Ovary (tissue), 3 donors: ENCODE measurements around the gene PNRC1.

ENCODE experiments used
- EP300 ChIP-seq: sonication (generic); formaldehyde crosslinking; IDR thresholded peaks from one replicate; pipeline ENCODE4 v1.6.1; 2017; ENCODE audit warnings: antibody characterized with exemption
- TF ChIP-seq, protein P1 (sequence below), 3 donors: fragments of 450-650 bp in 2 of 3; fragments of 200-600 bp in 1 of 3; IDR thresholded peaks; one replicate each; pipeline versions ENCODE4 v1.5.1 to v1.8.0; 2016 to 2022; ENCODE audit warnings: antibody characterized with exemption in 3 of 3, mild to moderate bottlenecking in 1 of 3
- donor health status: DM: no; HTN: no; CAD: no.

DNA sequence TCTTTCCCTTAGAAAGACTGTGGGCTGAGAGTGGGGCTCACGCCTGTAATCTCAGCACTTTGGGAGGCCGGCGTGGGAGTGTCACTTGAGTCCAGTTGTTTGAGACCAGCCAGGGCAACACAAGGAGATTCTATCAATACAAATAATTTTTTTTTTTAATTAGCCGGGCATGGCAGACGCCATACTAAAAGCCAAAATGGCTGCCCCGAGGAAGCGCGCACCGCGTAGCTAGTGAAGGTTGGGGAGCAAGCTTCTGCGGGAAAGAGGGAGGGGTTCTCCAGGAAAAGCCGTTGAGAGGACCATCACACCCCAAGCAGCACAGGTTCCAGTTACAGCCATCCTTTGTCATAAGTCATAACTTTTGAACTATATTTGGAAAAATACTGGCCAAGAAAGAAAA, 21.3 kb upstream of the PNRC1 start:
- TF ChIP-seq, protein P1, sequence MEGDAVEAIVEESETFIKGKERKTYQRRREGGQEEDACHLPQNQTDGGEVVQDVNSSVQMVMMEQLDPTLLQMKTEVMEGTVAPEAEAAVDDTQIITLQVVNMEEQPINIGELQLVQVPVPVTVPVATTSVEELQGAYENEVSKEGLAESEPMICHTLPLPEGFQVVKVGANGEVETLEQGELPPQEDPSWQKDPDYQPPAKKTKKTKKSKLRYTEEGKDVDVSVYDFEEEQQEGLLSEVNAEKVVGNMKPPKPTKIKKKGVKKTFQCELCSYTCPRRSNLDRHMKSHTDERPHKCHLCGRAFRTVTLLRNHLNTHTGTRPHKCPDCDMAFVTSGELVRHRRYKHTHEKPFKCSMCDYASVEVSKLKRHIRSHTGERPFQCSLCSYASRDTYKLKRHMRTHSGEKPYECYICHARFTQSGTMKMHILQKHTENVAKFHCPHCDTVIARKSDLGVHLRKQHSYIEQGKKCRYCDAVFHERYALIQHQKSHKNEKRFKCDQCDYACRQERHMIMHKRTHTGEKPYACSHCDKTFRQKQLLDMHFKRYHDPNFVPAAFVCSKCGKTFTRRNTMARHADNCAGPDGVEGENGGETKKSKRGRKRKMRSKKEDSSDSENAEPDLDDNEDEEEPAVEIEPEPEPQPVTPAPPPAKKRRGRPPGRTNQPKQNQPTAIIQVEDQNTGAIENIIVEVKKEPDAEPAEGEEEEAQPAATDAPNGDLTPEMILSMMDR (IDR thresholded peaks at IDR 0.05): no peak
- no peak for TF ChIP-seq EP300
